HG03571 (cell line): ENCODE results near the gene WTAP.
A peak's percentile ranks its signal among the peaks of the same experiment; 100 is the strongest.
"Not testable (repeated sequence)": the region's sequence is repeated elsewhere in the genome, so short reads cannot be mapped to it uniquely, and the experiment has no call there.

Source experiments
- ATAC-seq: cut with Tn5 transposase; IDR thresholded peaks from one replicate; pipeline ENCODE4 v1.9.1; 2021; ENCODE audit not compliant: unreplicated experiment

Gene WTAP

DNA sequence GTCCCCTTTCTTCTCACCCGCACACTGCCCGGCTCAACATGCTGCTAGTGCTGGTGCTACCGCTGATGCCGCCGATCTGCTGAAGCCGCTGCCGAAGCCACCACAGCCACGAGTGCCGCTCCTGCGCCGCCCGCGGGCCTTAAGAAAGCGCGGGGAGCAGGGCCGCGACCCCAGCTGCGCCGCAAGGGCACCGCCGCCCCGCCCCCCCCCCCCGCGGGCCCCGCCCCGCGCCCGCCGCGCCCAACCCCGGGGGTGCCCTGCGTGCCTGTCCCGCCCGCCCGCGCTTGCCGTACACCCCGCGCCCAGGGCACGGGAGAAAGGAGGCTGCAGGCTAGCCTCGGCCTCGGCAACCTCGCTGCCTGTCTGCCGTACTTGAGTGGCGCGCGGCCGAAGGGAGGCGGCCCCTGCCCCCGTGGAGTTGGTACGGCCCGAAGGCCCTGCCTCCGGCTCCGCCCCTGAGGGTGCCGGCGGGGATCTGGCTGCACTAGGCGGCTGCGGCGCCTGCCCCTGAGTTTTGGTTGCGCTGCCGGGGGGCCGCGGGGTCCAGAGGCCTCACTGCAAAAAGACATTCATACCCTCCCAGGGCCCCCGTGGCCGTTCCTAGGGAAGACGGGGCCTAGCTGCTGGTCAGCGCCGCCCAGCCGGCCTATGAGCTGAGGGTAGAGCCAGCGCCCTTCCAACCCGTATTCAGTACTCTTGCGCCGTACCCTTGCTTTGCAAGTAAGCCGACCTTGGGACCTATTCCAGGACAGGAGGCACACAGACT, 34.0 kb upstream of the WTAP start, which contains the start of gene SOD2:
SOD2 (minus strand) TSS at position 114 of the 766 bp plus-strand sequence; CDS start at position 40, 74 bp downstream.
- ATAC-seq, result peak; percentile 76

GRCh38 chr6:159693894-159694545, 33.3 kb upstream of the WTAP start:
- no peak for ATAC-seq

GRCh38 chr6:159695984-159696383, 31.3 kb upstream of the WTAP start:
- ATAC-seq, result no peak

DNA sequence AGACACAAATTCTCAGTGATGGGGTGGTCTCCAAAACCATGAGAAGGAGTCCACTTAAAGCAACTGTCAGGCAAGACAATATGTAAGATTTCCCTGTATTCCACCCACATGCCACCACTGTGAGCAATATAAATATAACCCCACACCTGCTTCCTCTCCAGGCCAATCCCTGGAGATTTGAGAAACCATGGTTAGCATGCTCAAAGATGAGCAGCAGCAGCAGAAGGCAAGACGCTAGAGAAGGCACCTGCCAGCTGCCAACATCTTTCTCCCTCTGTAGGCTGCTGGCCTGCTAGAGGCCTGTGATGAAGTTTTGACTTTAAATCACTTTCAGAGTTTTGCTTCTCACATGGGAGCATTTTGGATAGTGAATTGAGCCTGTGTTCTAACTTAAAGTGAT, 26.3 kb upstream of the WTAP start:
- ATAC-seq, result no peak

DNA sequence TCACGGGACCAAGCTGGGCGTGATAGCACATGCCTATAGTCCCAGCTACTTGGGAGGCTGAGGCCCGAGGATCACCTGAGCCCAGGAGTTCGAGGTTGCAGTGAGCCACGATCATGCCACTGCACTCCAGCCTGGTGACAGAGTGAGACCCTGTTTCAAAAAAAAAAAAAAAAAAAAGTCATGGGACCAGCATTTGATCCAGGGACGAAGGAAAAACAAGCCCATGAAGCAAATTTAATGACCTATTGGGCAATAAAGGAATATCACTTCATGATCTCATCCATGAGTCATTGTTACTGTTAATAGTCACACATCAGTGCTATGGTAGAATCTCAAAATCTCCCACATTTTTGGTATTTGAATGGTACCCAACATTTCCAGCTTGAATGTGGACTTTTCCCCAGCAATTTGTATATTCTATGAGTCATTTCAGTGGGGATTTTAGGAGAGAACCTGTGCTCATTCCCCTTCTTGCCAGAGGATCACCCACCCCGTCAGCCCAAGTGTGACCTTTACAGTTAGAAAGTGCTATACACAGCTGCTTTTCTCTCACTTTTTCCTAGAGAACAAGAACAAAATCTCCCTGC, 25.8 kb upstream of the WTAP start:
- no peak for ATAC-seq

- ATAC-seq, result not testable (repeated sequence)
These were observed 16.7 kb upstream of the WTAP start for GRCh38 chr6:159710603-159711002.

- ATAC-seq, result not testable (repeated sequence)
These were observed 14.9 kb upstream of the WTAP start for GRCh38 chr6:159712389-159712788.

DNA sequence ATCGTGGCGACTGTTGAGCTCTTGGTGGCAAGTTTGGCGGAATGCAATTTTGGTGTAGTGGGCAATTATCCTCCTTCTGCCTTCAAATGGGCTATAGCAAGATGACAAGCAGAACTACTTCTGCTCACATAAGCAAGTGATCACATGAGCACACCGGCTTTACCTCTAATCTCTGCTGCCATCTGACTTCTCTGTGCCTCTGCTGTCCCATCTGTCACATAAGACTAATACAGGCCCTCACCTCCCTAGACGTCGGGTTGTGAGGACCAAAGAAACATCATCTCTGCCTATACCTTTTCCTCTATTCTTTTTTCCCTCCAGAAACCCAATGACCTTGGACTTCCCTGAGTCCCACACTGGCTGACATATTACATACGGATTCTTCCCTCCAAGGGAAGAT, 13.3 kb upstream of the WTAP start:
- ATAC-seq, result no peak

GRCh38 chr6:159714404-159714803, 12.9 kb upstream of the WTAP start:
- no peak for ATAC-seq

DNA sequence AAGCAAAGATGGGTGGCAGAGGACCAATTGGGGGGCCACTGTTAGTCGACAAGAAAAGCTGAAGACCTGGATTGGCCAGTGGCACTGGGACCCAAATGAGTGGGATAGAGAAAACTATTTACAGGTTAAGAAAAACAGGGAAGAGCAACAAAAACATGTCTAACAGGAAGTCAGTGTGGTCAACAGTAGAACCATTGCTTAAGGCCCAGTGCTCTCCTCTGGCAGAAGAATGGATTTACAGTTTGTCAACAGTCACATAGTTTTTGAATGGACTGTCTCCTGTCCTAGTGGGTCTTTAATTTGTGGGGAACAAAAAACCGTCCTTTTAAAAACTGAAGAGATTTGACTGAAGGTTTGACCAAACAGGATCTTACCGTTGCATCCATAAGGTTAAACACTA, 12.1 kb upstream of the WTAP start:
- no peak for ATAC-seq

GRCh38 chr6:159715605-159716004, 11.7 kb upstream of the WTAP start:
- no peak for ATAC-seq

DNA sequence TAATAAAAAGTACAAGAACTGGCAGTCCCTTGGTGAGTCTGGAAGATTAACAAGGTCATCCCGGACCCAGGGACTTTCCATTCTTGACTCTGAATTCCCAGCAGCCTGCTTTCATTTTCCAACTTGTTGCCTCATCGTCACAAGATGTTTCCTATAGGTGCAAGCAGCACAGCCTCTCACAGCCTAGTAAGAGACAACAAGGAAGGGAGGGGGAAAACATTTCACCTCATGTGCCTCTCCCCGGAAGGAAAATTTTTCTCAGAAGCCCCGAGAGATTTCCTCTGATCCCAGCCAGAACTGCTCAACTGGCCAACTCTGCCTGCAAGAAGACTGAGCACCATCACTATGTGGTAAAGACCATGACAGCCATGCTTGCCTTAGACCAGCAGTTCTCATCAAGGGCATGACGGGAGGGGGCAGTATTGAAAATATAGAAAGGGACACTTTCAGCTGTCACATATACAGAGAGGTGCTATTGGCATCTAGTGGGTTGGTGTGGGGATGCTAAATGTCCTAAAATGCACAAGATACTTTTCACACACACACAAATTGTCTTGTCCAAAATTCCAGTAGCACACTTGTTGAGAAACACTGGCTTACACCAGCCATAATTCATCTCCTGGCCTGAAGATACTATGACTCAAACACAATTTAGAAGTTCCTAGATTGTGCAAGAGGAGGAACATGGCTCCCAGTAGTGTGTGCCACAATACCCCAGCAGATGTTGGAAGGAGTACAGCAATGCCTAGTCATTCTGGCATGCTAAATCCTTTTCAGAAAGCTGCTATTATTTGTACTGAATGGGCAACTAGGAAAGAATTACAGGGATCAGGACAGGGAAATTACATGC, 10.8 kb upstream of the WTAP start:
- ATAC-seq, result no peak

DNA sequence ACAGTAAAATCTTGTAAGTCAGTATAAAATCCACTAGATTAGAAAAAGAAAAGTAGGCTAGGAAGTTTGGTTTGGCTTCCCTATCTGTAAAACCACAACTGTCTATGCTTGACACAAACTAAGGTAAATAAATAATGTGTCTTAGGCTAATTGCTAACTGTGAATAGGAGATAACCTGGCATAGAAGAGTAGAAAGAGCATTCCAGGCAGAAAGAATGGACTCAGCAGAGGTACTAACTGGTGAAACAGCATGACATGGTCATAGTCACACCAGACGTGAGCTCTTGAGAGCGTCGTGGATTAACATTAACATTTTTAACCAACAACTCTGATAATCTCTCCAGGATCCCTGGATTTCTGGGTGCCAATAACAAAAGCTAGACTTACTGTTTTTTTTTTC, 8.7 kb upstream of the WTAP start:
- ATAC-seq, result no peak

- ATAC-seq, result no peak
These were observed 8.0 kb upstream of the WTAP start for GRCh38 chr6:159719287-159719686.

DNA sequence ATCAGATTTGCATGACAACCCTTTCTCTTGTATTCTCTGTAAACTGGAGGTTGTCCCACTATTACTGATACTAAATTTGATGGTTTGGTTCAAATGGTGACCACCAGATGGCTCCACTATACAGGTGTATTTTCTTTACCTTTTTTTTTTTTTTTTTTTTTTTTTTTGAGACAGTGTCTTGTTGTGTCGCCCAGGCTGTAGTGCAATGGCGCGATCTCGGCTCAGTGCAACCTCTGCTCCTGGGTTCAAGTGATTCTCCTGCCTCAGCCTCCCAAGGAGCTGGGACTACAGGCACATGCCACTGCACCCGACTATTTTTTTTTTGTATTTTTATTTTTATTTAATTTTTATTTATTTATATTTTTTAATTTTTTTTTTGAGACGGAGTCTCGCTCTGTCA, 6.6 kb upstream of the WTAP start:
- ATAC-seq, result no peak

- not testable (repeated sequence) for ATAC-seq
These were observed 5.3 kb upstream of the WTAP start for GRCh38 chr6:159721981-159722380.

- ATAC-seq, result no peak
These were observed 4.7 kb upstream of the WTAP start for GRCh38 chr6:159722655-159723054.

- ATAC-seq, result no peak
These were observed 4.0 kb upstream of the WTAP start for GRCh38 chr6:159723259-159723658.

GRCh38 chr6:159724778-159725177, 2.5 kb upstream of the WTAP start:
- ATAC-seq, result no peak

DNA sequence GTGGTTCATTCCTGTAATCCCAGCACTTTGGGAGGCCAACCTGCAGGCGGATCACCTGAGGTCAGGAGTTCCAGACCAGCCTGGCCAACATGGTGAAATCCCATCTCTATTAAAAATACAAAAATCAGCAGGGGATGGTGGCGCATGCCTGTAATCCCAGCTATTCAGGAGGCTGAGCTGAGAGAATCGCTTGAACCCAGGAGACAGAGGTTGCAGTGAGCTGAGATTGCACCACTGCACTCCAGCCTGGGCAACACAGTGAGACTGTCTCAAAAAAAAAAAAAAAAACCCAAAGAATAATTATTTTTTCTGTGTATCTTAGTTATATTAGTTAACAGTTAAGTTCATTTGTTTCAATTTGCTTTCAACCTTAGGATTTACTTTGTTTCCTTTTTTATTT, 2.1 kb upstream of the WTAP start:
- ATAC-seq, result not testable (repeated sequence)

DNA sequence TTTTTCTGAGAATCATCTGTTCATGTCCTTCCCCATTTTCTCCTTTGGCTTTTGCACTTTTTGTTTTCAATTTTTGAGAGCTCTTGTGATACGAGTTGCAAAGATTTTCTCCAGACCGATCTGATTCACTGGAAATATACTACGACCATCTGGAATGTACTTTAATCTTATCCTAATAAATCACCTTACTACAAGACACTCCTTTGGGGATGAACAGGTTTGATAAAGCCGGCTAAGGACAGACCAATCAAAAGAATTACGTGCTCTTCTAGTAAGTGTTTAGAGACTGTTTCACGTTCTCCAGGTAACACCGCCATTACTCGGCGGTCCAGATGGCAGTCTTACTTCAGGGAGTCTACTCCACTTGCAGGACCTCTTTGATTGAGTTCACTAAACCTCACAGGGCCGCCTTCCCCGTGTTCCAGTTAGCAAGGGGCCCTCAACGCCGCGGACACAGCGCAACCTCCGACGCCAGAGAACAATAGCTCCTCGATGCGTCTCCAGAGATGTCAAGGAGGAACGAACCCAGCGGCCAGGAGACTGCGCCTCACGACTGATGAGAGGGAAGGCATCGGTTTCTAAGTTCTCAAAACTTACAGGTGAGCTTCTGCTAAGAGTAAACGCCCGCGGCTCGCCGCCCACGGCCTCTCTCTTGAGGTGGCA, 920 bp upstream of the WTAP start:
- peak; percentile 13 for ATAC-seq
